Measurements from ENCODE around the gene PSMB2. TPM values are rescaled to one million over a fixed set of nuclear protein-coding genes. Genes with fewer than 3 reads are reported as not detected.

The PSMB2 gene
- total and polyA plus RNA-seq, 2 of the 8 experiments (the other 6 are each of a cell fraction or from before 2014, with no cell fraction given), result 91.4 to 101 TPM

- TF ChIP-seq PHF8 (conservative IDR thresholded peaks at IDR 0.05; ENCODE audit: low read depth, low read length) (no peak), KDM4A (IDR thresholded peaks at IDR 0.05; ENCODE audit: low read depth, low read length, severe bottlenecking) (no peak), RXRA (IDR thresholded peaks at IDR 0.05; ENCODE audit: insufficient read depth, low read depth, low read length) (no peak), RNF2 (IDR thresholded peaks at IDR 0.05; ENCODE audit: borderline replicate concordance, low read depth, low read length, missing control alignments, poor library complexity, severe bottlenecking) (no peak), JUN (IDR thresholded peaks at IDR 0.05; ENCODE audit: low read depth, low read length) (no peak), CREB1 (IDR thresholded peaks at IDR 0.05) (no peak)
Observed at GRCh38 chr1:35657851-35658250, 16.5 kb upstream of the PSMB2 start (continued).

All from H1 (cell line).